ENCODE results near the gene FHIT. TPM values are rescaled to one million over a fixed set of nuclear protein-coding genes. Genes with fewer than 3 reads are reported as not detected.

Gene FHIT
- total RNA-seq, 1 experiment from 2014 or later, result 20.1 TPM

DNA sequence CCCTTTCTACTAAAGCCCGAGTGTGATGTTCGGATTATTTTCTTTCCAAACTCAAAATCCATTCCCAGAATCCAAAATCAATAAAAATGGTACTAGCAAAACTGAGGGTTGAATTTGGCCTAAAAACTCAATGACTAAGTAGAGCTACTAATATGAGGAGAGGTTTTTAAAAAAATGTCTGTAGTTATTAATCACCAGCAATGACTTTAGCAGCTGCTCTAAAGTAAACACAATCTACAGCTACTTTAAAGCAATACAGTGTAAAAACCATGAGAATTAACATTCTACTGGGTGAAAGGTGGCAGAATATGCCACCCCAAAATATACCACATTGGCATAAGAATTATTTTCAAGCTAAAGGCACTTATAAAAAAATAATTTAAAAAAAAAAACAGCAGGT, 23.5 kb downstream of the FHIT start:
- TF ChIP-seq, protein P1, sequence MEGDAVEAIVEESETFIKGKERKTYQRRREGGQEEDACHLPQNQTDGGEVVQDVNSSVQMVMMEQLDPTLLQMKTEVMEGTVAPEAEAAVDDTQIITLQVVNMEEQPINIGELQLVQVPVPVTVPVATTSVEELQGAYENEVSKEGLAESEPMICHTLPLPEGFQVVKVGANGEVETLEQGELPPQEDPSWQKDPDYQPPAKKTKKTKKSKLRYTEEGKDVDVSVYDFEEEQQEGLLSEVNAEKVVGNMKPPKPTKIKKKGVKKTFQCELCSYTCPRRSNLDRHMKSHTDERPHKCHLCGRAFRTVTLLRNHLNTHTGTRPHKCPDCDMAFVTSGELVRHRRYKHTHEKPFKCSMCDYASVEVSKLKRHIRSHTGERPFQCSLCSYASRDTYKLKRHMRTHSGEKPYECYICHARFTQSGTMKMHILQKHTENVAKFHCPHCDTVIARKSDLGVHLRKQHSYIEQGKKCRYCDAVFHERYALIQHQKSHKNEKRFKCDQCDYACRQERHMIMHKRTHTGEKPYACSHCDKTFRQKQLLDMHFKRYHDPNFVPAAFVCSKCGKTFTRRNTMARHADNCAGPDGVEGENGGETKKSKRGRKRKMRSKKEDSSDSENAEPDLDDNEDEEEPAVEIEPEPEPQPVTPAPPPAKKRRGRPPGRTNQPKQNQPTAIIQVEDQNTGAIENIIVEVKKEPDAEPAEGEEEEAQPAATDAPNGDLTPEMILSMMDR (IDR thresholded peaks at IDR 0.05; ENCODE audit: unreplicated experiment), result no peak
- no peaks in the 10 kb centered on the region for H3K4me1 Mint-ChIP-seq (ENCODE audit: insufficient read depth, unreplicated experiment)
- CTCF ChIA-PET, result no interaction called here
- no peak for DNase-seq (ENCODE audit: unreplicated experiment)
- H3K9me3 Mint-ChIP-seq (ENCODE audit: unreplicated experiment), result no peaks in the 10 kb centered on the region
- intact Hi-C loops (cut with micrococcal nuclease), result no loop called here
- no peaks in the 10 kb centered on the region for H3K27me3 Mint-ChIP-seq (ENCODE audit: insufficient read depth, unreplicated experiment)
- H3K4me3 Mint-ChIP-seq (ENCODE audit: unreplicated experiment), result no peak overlapping the region
- POLR2A ChIA-PET, result interaction anchor here (1.0 kb wide), 1 partner anchor 21 kb away, joined by 3 read pairs; no protein-coding TSS in a partner anchor
- no TSS peak for BruUV-seq (replicated peaks)
- H3K36me3 Mint-ChIP-seq (ENCODE audit: insufficient read depth, unreplicated experiment), result no peaks in the 10 kb centered on the region
- H3K27ac Mint-ChIP-seq (ENCODE audit: low read depth, unreplicated experiment), result no peak overlapping the region

DNA sequence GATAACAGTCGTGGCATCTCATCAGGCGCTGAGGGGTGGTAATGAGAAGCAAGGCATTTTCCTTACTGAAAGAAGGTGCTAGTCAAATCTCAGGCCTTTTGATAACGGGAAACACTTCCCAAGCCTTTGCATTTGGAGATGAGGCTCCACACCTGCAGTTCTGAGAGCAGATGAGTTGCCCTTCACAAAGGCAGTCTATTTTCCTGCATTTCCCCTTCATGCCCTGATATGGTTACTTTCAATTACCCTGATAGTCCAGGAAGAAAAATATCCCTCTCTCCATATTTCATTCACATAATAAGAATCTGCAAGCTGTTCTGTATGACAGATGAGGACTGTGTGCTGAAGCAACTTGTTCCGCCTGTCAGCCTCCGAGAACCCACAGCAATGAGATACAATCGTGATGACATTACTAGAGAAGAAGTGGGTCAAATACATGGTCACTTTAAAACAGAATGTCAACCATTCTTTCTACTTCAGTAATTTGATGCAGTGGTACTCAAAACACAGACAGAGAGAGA, 25.0 kb downstream of the FHIT start:
- Mint-ChIP-seq H3K4me3 (ENCODE audit: unreplicated experiment) (no peak overlapping the region), H3K27ac (ENCODE audit: low read depth, unreplicated experiment) (no peak overlapping the region), H3K9me3 (ENCODE audit: unreplicated experiment) (no peaks in the 10 kb centered on the region), H3K4me1 (ENCODE audit: insufficient read depth, unreplicated experiment) (no peaks in the 10 kb centered on the region), H3K27me3 (ENCODE audit: insufficient read depth, unreplicated experiment) (no peaks in the 10 kb centered on the region), H3K36me3 (ENCODE audit: insufficient read depth, unreplicated experiment) (no peaks in the 10 kb centered on the region)
- intact Hi-C loops (cut with micrococcal nuclease), result no loop called here
- BruUV-seq (replicated peaks), result no TSS peak
- ChIA-PET POLR2A (no interaction called here), CTCF (no interaction called here)
- TF ChIP-seq, protein P1 (IDR thresholded peaks at IDR 0.05; ENCODE audit: unreplicated experiment), result no peak
- no peak for DNase-seq (ENCODE audit: unreplicated experiment)

DNA sequence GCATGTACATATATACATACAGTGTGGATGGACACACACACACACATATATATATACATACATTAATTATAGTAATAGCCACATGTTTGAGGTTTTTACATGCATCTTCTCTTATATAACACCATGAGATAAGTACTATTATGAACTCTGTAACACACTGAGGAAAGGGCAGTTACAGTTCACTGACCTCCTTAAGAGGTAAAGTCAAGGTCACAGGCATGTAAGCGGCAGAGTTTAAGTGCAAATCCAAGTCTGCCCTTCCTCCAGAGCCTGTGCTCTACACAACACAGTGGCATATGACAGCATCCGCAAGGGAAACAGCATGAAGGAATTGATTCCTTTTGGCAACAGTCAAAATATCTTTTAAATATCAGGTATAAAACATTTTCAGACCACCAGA, 26.4 kb downstream of the FHIT start:
- TF ChIP-seq, protein P1 (IDR thresholded peaks at IDR 0.05; ENCODE audit: unreplicated experiment), result no peak
- no peak for DNase-seq (ENCODE audit: unreplicated experiment)
- Mint-ChIP-seq H3K27me3 (ENCODE audit: insufficient read depth, unreplicated experiment) (no peaks in the 10 kb centered on the region), H3K4me3 (ENCODE audit: unreplicated experiment) (no peak overlapping the region), H3K36me3 (ENCODE audit: insufficient read depth, unreplicated experiment) (no peaks in the 10 kb centered on the region), H3K9me3 (ENCODE audit: unreplicated experiment) (no peaks in the 10 kb centered on the region), H3K4me1 (ENCODE audit: insufficient read depth, unreplicated experiment) (no peaks in the 10 kb centered on the region), H3K27ac (ENCODE audit: low read depth, unreplicated experiment) (no peak overlapping the region)
- BruUV-seq (replicated peaks), result no TSS peak
- intact Hi-C loops (cut with micrococcal nuclease), result no loop called here
- CTCF ChIA-PET, result no interaction called here
- POLR2A ChIA-PET, result no interaction called here

DNA sequence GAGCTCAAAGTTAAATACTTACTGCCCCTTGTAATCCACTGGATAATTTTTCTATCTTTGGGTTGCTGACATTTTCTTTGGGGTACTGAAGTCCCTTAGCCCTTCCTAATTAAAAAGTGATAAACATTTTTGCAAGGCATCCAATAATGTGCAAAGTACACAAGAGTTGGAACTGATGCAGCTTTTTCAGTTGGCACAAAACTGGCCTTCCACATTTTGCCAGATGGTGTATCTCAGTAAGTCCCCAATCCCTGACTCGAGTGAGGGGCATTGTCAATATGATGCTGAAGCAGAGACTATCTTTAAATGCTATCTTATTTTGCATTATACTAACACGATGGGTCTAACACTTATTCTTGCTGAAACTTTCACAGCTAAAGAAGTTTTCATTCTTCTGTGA, 27.8 kb downstream of the FHIT start:
- BruUV-seq (replicated peaks), result no TSS peak
- TF ChIP-seq, protein P1 (IDR thresholded peaks at IDR 0.05; ENCODE audit: unreplicated experiment), result no peak
- Mint-ChIP-seq H3K9me3 (ENCODE audit: unreplicated experiment) (no peaks in the 10 kb centered on the region), H3K27me3 (ENCODE audit: insufficient read depth, unreplicated experiment) (no peaks in the 10 kb centered on the region), H3K4me1 (ENCODE audit: insufficient read depth, unreplicated experiment) (no peaks in the 10 kb centered on the region), H3K4me3 (ENCODE audit: unreplicated experiment) (no peak overlapping the region), H3K36me3 (ENCODE audit: insufficient read depth, unreplicated experiment) (no peaks in the 10 kb centered on the region), H3K27ac (ENCODE audit: low read depth, unreplicated experiment) (no peak overlapping the region)
- intact Hi-C loops (cut with micrococcal nuclease), result no loop called here
- ChIA-PET POLR2A (no interaction called here), CTCF (no interaction called here)
- DNase-seq (ENCODE audit: unreplicated experiment), result no peak

Data from MCF 10A (cell line).